GM10847 (cell line): ENCODE measurements around the gene TCF7L1.

Source experiments
- POLR2A ChIP-seq: IDR thresholded peaks from 2 replicates; pipeline ENCODE4 v1.6.1; 2011; ENCODE audit not compliant: insufficient read length; ENCODE audit errors: extremely low read depth

TCF7L1 gene, protein sequence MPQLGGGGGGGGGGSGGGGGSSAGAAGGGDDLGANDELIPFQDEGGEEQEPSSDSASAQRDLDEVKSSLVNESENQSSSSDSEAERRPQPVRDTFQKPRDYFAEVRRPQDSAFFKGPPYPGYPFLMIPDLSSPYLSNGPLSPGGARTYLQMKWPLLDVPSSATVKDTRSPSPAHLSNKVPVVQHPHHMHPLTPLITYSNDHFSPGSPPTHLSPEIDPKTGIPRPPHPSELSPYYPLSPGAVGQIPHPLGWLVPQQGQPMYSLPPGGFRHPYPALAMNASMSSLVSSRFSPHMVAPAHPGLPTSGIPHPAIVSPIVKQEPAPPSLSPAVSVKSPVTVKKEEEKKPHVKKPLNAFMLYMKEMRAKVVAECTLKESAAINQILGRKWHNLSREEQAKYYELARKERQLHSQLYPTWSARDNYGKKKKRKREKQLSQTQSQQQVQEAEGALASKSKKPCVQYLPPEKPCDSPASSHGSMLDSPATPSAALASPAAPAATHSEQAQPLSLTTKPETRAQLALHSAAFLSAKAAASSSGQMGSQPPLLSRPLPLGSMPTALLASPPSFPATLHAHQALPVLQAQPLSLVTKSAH

DNA sequence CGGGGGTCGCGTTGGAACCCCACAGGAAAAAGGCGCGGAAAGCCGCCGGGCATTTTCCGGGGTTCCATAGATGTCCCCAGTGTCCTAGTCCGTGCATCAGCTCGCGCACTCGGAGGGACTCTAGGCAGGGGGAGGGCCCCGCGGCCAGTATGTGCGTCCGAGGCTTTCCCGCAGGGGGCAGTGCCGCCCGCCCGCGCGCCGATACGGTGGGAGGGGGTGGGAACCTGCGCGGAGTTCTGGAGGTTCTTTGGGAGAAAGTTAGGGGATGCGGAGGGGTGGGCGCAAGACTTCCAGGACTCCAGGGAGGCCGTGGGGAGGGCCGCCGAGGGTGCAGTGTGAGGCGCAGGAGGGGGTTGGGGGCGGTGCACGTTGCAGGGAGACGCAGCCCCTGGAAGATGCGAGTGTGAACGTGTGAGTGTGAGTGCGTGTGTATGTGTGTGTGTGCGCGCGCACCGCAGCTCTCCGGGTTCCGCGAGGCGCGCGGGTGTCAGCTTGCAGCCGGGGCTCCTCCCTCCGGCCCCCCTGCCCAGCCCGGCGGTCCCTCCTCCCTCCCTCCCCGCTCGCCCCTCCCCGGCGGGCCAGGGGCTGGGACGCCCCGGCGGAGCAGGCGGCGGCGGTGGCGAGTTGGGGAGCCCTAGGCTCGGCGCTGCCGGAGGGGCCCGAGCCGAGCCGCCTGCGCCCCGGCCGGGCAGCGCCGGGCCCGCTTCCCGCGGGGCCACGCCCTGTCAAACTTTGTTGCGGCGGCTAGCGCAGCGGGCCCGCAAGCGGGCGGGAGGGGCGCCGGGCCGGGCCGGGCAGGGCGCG, at the start of gene TCF7L1:
Gene TCF7L1 (plus strand): TSS at position 559 of the 804 bp plus-strand sequence. CDS start 293 bp downstream, outside the sequence.
- TF ChIP-seq POLR2A, result no peak

DNA sequence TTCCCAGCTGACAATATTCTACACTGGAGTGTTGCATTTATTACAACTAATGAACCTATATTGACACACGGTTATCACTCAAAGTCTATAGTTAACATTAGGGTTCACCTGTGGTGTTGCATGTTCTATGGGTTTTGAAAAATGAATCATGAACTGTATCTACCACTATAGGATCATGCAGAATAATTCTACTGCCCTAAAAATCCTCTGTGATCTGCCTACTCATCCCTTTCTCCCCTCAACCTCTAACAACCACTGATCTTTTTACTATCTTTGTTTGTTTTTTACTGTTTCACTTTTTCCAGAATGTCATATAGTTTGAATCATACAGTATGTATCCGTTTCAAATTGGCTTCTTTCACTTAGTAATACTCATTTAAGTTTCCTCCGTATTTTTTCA, 47.6 kb upstream of the TCF7L1 start:
- TF ChIP-seq POLR2A, result no peak

DNA sequence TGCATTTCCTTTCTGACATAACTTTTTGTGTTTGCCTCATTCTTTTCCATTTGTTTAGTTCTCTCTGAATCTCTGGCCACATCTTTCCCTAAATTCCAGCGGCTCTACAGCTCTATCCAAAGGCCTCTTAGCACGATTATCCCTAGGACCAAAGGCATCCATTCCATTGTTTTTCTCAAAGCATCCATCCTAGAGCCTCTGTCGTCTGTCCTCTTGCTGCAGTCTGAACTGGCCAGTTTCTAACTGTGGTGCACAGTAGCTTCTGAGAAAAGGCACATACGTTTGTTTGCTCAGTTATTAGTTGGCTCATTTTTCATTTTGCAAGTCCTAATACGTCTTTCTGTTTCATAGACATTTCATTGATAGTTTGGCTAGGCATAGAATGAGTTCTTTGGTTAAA, 45.7 kb upstream of the TCF7L1 start:
- TF ChIP-seq POLR2A, result no peak

DNA sequence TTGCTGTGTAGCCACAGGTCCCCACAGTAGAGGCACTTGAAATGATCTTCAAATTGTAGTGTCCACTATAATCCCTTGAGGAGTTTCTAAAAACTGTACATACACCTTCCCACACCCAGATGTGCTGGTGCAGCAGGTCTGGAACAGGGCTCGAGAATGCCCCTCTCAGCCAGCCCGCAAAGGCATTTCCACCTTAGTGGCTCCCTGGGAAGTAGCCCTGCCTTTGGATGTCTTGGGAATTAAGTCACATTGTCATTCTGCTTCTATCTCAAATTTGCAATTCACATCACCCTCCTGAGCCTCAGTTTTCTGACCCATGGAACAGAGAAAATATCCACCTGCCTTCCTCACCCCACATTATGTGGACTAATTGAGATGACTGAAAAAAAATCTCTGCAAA, 44.3 kb upstream of the TCF7L1 start:
- no peak for TF ChIP-seq POLR2A

DNA sequence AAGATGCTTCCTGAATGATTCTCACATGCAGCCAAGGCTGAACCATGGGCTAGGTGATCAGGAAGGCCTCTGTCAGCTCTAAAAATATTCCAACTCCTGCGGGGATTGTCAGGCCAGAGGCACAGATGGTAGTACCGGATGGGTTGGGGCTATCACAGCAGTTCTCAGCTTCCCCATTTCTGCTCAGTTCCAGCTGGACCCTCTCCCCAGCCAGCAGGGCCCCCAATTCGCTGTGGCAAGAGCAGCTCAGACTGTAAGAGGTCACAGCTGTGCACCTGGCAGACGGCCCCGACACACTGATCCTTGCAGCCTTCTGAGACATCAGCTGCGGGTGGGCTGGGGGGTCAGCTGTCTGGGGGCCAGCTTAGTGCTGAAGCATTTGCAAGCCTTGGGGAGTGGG, 43.6 kb upstream of the TCF7L1 start:
- TF ChIP-seq POLR2A, result no peak

DNA sequence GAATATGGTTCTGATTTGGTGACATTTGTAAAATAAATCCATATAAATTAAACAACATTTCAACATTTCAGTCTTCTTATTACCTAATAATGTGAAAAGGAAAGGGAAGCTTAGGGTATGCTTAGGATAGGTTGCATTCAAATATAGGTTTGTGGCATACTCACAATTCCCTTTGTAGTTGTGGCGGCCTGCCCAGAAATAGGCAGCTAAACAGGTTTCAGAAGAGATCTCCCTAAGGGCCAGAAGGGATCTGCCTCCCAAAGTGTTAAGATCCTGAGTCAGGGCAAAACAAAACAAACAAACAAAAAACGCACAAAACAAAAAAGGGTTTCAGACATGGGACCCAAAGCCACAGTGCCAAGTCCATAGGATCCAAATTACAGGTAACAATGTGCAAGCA, 41.4 kb upstream of the TCF7L1 start:
- no peak for TF ChIP-seq POLR2A

DNA sequence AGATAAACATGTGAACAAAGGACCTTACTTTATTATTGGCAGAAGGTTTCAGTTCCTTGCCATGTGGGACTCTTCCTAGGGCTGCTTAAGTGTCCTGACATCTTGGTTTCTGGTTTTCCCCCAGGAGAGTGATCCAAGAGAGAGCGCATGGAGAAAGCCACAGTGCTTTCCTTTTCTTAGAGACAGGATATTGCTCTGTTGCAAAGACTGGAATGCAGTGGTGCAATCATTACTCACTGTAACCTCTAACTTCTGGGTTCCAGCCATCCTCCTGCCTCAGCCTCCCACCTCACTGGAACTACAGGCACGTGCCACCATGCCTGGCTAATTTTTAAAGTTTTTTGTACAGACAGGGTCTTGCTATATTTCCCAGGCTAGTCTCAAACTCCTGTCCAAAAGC, 38.1 kb upstream of the TCF7L1 start:
- no peak for TF ChIP-seq POLR2A

DNA sequence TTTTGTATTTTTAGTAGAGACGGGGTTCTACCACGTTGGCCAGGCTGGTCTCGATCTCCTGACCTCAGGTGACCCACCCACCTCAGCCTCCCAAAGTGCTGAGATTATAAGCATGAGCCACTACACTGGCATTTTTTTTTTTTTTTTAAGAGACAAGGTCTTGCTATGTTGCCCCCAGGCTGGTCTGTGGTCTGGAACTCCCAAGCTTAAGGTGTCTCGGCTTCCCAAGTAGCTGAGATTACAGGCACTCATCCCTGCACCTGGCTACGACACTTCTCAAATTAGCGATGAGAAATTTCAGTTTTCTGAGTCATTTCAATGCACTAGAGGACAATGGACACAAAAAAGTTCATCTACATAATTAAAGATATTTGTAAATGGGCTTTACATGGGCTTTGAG, 36.6 kb upstream of the TCF7L1 start:
- TF ChIP-seq POLR2A, result no peak

DNA sequence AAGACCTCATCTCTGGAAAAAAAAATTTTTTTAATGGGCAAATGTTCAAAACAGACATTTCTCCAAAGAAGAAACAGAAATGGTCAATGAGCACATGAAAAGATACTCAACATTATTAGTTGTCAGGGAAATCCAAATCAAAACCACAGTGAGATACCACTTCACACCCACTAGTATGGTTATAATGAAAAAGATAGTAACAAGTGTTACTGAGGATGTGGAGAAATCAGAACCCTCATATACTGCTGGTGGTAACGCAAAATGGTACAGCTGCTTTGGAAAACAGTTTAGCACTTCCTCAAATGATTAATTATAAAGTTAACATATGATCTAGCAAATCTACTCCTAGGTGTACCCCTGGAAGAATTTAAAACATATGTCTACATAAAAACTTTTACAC, 29.0 kb upstream of the TCF7L1 start:
- no peak for TF ChIP-seq POLR2A

DNA sequence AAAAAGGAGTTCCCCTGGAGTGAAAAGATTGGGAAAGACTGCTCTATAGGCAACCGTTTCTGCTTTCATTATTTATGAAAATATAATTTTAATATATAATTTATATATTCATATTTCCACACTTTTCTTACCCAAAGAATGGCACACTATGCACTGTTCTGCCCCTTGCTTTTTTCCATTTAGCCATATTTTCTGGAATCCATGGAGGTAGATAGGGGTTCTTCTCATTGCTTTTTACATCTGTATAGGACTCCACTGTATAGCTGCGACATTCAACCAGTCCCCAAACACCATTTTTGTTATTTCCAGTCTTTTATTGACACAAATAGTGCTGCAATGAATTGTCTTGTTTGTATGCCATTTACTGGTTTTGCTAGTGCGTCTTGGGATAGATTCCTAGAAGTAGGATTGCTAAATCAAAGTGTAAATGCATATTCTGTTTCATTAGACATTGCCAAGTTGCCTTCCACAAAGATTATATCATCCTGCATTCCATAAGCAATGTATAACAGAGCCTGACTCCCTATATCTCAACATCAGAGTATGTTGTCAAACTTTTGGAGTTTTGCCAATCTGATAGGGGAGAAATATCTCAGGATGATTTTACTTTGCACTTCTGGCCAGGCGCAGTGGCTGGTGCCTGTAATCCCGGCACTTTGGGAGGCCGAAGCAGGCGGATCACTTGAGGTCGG, 26.6 kb upstream of the TCF7L1 start:
- no peak for TF ChIP-seq POLR2A

DNA sequence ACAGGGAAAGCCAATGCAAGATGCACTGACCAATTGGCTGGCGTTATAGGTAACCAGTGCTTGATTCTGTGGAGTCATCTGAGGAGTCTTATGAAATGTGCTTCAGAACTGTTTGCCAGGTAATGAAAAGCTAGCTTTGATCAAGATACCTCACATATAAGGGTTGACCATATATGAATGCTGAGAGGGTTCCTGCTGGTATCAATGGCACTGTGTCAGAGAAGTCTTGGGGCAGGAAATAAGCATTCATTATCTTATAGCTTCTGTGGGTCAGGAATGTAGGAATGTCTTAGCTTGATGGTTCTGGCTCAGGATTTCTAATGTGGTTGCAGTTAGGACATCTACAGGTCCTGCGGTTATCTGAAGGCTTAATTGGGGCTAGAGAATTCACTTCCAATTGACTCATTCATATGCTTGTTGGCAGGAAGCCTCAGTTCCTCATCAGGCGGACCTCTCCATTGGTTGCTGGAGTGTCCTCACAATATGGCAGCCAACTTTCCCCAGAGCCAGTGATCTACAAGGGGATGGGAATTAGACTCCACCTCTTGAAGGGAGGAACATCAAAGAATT, 22.1 kb upstream of the TCF7L1 start:
- TF ChIP-seq POLR2A, result no peak

DNA sequence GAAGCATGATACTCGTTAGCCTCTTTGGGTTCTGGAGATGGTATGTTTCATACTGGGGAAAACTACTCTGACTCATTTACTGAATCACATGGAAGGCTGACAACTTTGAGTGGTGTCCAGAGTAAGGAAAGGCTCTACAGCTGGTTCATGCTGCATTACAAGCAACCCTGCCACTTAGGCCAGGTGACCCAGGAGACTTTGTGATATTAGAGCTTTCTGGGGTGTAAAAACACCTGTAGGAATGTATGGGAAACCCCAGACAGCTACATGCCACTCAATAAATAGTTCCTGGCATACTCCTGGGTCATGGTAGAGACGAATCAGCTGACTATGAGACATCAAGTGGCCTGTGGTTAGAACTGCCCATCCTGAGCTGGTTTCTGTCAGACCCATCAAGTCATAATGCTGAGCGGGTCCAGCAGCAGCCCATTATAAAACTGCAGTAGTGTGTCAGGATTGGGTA, 21.3 kb upstream of the TCF7L1 start:
- no peak for TF ChIP-seq POLR2A

DNA sequence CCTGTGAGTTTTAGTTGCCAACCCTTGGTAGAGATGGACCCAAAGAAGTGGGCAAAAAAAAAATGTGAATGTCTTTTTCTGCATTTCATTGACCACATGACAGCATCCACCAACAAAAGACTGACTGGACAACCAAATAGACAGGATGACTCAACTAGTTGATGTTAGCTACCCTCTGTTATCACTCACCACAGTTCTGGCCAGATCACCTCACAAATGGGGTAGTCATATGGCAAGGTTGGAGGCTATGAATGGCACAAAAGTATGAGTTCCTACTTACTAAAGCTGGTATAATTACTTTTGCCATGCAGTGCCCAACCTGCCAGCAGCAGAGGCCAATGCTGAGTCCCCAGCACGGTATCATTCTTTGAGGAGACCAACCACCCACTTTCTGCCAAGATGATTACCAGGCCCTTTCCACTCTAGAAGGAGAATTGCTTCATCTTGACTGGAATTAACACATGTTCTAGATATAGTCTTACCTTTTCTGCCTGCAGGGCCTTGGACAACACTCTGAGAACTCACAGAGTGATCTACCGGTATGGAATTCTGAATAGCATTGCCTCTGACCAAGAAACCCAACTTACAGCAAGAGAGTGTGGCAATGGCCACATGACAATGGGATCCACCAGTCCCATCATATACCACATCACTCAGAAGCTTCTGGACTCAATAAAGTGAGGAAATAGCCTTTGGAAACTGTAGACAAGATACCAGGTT, 20.1 kb upstream of the TCF7L1 start:
- no peak for TF ChIP-seq POLR2A

DNA sequence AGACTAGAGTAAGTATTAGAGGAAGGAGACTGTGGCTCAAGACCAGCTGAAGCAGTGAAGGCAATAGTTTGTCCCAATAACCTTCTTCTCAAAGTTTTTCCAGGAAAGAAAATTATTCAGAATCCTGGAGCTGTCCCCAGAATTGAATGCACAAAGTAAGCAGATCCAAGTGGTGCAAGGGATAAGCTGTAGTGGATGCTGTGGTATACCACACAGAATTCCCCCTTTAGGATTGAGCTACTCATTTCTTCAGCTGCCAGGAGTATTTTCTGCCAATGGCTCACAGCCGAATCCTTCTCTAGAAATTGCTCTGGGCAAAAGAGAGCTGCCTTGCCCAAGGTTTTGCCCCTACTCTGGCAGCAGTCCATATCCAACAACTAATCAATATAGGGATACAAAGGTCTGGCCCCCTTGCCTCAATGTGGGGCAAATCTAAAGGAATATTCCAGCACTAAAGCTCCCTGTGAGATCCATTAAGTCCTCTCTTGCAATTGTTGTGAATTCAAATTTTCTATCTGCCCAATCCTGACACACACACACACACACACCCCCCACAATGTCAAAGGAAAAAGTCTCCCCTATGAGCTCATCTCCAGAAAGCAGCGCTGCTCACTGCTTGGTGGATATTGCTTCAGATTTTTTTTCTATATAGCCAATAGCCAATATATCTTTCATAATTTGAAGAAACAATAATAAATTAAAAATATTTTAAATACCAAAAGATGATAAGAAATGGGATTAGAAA, 18.4 kb upstream of the TCF7L1 start:
- no peak for TF ChIP-seq POLR2A

DNA sequence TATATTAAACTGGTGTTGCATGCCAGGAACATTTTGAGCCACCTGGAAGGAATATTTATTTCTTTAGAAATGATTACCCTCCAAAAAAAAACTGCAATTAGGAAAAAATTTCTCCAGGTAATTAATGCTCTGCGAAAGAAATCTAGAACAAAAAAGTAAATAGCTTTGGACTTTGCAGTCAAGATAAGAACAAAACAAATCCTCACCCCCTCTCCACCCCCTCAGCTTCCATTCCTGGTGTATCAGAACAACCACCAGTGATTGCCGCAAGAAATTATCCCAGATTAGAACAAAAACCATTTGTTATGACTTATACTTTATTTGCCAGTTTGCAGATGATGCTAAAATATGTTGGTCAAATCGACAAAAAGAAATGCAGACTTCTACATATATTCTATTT, 17.0 kb upstream of the TCF7L1 start:
- TF ChIP-seq POLR2A, result no peak
